IgD-negative memory B cell (primary cell): ENCODE data around the gene WFDC9. TPM values are rescaled to one million over a fixed set of nuclear protein-coding genes. Genes with fewer than 3 reads are reported as not detected.
A peak's percentile ranks its signal among the peaks of the same experiment; 100 is the strongest.
"Not testable (repeated sequence)": the region's sequence is repeated elsewhere in the genome, so short reads cannot be mapped to it uniquely, and the experiment has no call there.

Experiments used
- H3K27ac Mint-ChIP-seq, 3 donors: one replicate each; pipeline ENCODE4 v1.8.0; 2020 to 2022; ENCODE audit warnings: mild to moderate bottlenecking in 3 of 3, mixed read lengths in 3 of 3, moderate library complexity in 1 of 3
- H3K27me3 Mint-ChIP-seq: one replicate; pipeline ENCODE4 v1.8.0; 2021; ENCODE audit warnings: mixed read lengths
- H3K36me3 Mint-ChIP-seq: one replicate; pipeline ENCODE4 v1.8.0; 2020; ENCODE audit warnings: mild to moderate bottlenecking, mixed read lengths
- H3K4me1 Mint-ChIP-seq, 3 donors: one replicate each; pipeline ENCODE4 v1.8.0; 2020 to 2022; ENCODE audit warnings: mixed read lengths in 3 of 3, mild to moderate bottlenecking in 1 of 3
- H3K4me3 Mint-ChIP-seq, 4 donors: one replicate each; pipeline ENCODE4 v1.8.0; 2020 to 2022; ENCODE audit warnings: mild to moderate bottlenecking in 4 of 4, mixed read lengths in 4 of 4, moderate library complexity in 3 of 4
- H3K9me3 Mint-ChIP-seq, 3 donors: one replicate each; pipeline ENCODE4 v1.8.0; 2020 to 2021; ENCODE audit warnings: mixed read lengths in 3 of 3, mild to moderate bottlenecking in 1 of 3
- polyA plus RNA-seq: library from polyadenylated mRNA; unstranded; fragments of 300-500 nt; fragmentation: Illumina TruSeq; gene quantifications from one replicate; pipeline ENCODE4 v1.2.3, GENCODE V29; 2021

Gene WFDC9
- not detected for polyA plus RNA-seq

- H3K36me3 Mint-ChIP-seq, result no peaks in the 10 kb centered on the region
- no peak within 1 kb of the TSS for H3K27ac Mint-ChIP-seq
- H3K4me3 Mint-ChIP-seq, result no peak within 1 kb of the TSS
- H3K9me3 Mint-ChIP-seq, result peaks cover 0 to 2% (median 0%) of the 10 kb centered on the region in 3 donors
- H3K4me1 Mint-ChIP-seq, result peaks cover 0 to 3% (median 0%) of the 10 kb centered on the region in 3 donors
- peaks cover 7% of the 10 kb centered on the region for H3K27me3 Mint-ChIP-seq
Observed at GRCh38 chr20:45631184-45631583, at the start of gene WFDC9. Gene WFDC9 (minus strand): TSS chr20:45631284. CDS start chr20:45610181, 21,103 bp downstream.

DNA sequence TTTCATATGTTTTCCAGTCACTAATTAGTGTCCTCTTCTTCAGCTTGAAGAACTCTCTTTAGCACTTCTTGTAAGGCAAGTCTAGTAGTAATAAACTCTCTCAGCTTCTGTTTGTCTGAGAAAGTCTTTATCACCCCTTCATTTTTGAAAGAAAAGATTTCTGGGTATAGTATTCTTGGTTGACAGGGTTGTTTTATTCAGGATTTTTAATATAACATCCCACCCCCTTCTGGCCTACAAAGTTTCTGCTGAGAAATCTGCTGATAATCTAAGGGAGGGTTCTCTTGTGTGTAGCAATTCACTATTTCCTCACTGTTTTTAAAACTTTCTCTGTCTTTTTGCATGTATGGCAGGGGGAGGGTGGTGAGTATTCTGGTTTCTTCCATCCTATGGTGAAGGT is 48.6 kb upstream of the WFDC9 start:
- no peaks in the 10 kb centered on the region for H3K4me1 Mint-ChIP-seq
- no peak overlapping the region for H3K27ac Mint-ChIP-seq
- H3K4me3 Mint-ChIP-seq, result no peak overlapping the region
- peaks cover 9% of the 10 kb centered on the region for H3K27me3 Mint-ChIP-seq
- peaks cover 3% of the 10 kb centered on the region for H3K36me3 Mint-ChIP-seq
- peaks cover 10 to 32% (median 20%) of the 10 kb centered on the region in 3 donors for H3K9me3 Mint-ChIP-seq

DNA sequence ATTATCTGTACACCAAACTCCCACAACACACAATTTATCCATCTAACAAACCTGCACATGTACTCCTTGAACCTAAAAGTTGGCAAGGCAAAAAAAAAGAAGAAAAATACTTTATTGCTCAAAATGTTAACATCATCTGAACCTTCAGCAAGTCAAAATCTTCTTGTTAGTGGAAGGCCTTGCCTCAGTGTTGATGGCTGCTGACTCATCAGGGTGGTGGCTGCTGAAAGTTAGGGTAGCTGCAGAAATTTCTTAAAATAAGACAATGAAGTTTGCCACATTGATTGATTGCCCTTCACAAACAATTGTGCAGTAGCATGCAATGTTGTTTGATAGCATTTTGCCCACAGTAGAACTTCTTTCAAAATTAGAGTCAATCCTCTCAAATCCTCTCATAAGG is 41.7 kb upstream of the WFDC9 start:
- Mint-ChIP-seq H3K27ac (no peak overlapping the region), H3K9me3 (peaks cover 11 to 20% (median 13%) of the 10 kb centered on the region in 3 donors)

GRCh38 chr20:45670139-45670538 is 39.1 kb upstream of the WFDC9 start, which contains the start of gene WFDC11:
Gene WFDC11 (minus strand): TSS chr20:45670239. CDS start chr20:45650600, 19,639 bp downstream.
- peaks cover 12% of the 10 kb centered on the region for H3K27me3 Mint-ChIP-seq
- H3K36me3 Mint-ChIP-seq, result peaks cover under 1% of the 10 kb centered on the region
- no peak within 1 kb of the TSS for H3K4me3 Mint-ChIP-seq
- H3K27ac Mint-ChIP-seq, result no peak within 1 kb of the TSS
- H3K4me1 Mint-ChIP-seq, result no peaks in the 10 kb centered on the region
- H3K9me3 Mint-ChIP-seq, result peaks cover 0 to 7% (median under 1%) of the 10 kb centered on the region in 3 donors

More for the DNA sequence above, 41.7 kb upstream of the WFDC9 start:
- Mint-ChIP-seq H3K36me3 (peaks cover 1% of the 10 kb centered on the region), H3K27me3 (peaks cover 7% of the 10 kb centered on the region), H3K4me3 (no peak overlapping the region), H3K4me1 (no peaks in the 10 kb centered on the region)

GRCh38 chr20:45657038-45657437 is 26.0 kb upstream of the WFDC9 start:
- H3K36me3 Mint-ChIP-seq, H3K27ac Mint-ChIP-seq, H3K4me1 Mint-ChIP-seq, H3K4me3 Mint-ChIP-seq, H3K27me3 Mint-ChIP-seq, H3K9me3 Mint-ChIP-seq: not testable (repeated sequence)

GRCh38 chr20:45651726-45652125 is 20.6 kb upstream of the WFDC9 start:
- not testable (repeated sequence) for H3K9me3 Mint-ChIP-seq, H3K4me1 Mint-ChIP-seq, H3K27me3 Mint-ChIP-seq, H3K36me3 Mint-ChIP-seq, H3K27ac Mint-ChIP-seq
- H3K4me3 Mint-ChIP-seq, result peak overlapping the region in 1 of 4 donors; percentile 4

DNA sequence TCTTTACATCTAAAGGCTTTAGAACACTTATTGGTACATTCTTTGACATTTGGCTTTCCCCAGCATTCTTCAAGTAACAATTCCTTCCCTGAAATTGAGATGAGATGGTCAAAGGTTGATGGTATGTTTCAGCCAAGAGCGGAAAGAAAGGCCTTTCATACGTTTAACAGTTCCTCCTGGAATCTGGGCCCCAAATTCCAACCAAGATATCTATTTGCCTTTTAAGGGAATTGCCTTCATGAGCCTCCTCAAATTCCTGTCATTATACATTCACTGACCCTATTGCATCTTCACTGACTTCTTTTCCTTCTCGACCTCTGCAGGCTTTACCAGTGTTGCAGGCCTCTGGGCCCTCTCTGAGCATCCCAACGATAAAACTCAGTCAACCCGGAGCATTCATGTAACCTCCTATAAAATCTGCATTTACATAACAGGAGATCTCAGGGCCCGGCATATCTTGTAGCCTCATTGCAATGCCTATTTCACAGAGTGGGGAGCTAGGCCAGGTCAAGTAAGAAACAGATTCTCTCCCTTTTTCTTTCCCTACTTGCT is 18.3 kb upstream of the WFDC9 start:
- Mint-ChIP-seq H3K9me3 (peaks cover 0 to 1% (median 0%) of the 10 kb centered on the region in 3 donors), H3K4me3 (no peak overlapping the region), H3K4me1 (no peaks in the 10 kb centered on the region), H3K27ac (no peak overlapping the region), H3K27me3 (peaks cover 6% of the 10 kb centered on the region), H3K36me3 (peaks cover 4% of the 10 kb centered on the region)

GRCh38 chr20:45647441-45648050 is 16.5 kb upstream of the WFDC9 start:
- no peak overlapping the region for H3K27ac Mint-ChIP-seq
- peaks cover 4% of the 10 kb centered on the region for H3K36me3 Mint-ChIP-seq
- peaks cover 0 to under 1% (median 0%) of the 10 kb centered on the region in 3 donors for H3K9me3 Mint-ChIP-seq
- H3K4me3 Mint-ChIP-seq, result no peak overlapping the region
- H3K27me3 Mint-ChIP-seq, result peaks cover 6% of the 10 kb centered on the region
- H3K4me1 Mint-ChIP-seq, result no peaks in the 10 kb centered on the region

DNA sequence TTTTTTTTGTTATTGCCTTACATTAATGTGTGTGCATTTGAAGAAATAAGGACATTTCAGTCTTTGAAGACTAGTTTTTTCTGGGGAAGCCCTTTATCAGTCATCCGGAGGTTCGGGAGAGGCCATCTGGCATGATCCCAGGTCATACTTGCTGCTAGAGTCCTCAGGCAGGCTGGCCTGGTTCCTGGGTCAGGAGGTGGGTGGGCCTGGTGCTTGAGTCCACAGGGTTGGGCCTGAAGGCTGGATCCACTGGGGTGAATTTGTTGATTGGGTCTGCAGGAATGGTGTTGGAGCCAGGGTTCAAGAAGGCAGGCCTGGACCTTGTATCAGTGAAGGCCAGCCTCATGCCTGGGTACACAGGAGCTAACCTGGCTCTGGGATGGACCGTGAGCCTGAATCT is 15.8 kb upstream of the WFDC9 start:
- Mint-ChIP-seq H3K4me3 (no peak overlapping the region), H3K36me3 (peaks cover 4% of the 10 kb centered on the region), H3K9me3 (no peaks in the 10 kb centered on the region), H3K4me1 (no peaks in the 10 kb centered on the region), H3K27me3 (peaks cover 6% of the 10 kb centered on the region), H3K27ac (no peak overlapping the region)

DNA sequence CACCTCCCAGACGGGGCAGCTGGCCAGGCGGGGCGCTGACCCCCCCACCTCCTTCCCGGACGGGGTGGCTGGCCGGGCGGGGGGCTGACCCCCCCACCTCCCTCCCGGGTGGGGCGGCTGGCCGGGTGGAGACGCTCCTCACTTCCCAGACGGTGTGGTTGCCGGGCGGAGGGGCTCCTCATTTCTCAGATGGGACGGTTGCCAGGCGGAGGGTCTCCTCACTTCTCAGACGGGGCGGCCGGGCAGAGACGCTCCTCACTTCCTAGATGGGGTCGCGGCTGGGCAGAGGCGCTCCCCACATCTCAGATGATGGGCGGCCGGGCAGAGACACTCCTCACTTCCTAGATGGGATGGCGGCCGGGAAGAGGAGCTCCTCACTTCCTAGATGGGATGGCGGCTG is 14.8 kb upstream of the WFDC9 start:
- H3K36me3 Mint-ChIP-seq, result not testable (repeated sequence)

GRCh38 chr20:45641076-45641475 is 10.0 kb upstream of the WFDC9 start:
- H3K36me3 Mint-ChIP-seq, H3K9me3 Mint-ChIP-seq, H3K27me3 Mint-ChIP-seq, H3K4me1 Mint-ChIP-seq, H3K4me3 Mint-ChIP-seq, H3K27ac Mint-ChIP-seq: not testable (repeated sequence)

More for the DNA sequence above, 14.8 kb upstream of the WFDC9 start:
- not testable (repeated sequence) for H3K4me1 Mint-ChIP-seq, H3K27me3 Mint-ChIP-seq, H3K9me3 Mint-ChIP-seq, H3K4me3 Mint-ChIP-seq, H3K27ac Mint-ChIP-seq

DNA sequence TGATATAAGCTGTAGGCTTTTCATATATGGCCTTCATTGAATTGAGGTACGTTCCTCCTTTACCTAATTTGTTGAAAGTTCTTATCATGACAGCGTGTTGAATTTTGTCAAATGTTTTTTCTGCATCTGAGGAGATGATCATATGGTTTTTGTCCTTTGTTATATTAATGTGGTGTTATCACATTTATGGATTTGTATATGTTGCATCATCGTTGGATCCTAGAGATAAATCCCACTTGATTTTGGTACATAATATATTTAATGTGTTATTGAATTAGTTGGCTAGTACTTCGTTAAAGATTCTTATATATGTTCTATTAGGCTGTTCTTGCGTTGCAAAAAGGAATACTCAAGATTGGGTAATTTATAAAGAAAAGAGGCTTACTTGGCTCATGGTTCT is 8.6 kb upstream of the WFDC9 start:
- Mint-ChIP-seq H3K36me3 (no peaks in the 10 kb centered on the region), H3K27ac (no peak overlapping the region), H3K4me1 (no peaks in the 10 kb centered on the region), H3K27me3 (peaks cover 4% of the 10 kb centered on the region), H3K4me3 (no peak overlapping the region), H3K9me3 (peaks cover 0 to 2% (median 0%) of the 10 kb centered on the region in 3 donors)

GRCh38 chr20:45636513-45636912 is 5.4 kb upstream of the WFDC9 start:
- H3K27ac Mint-ChIP-seq, result no peak overlapping the region

DNA sequence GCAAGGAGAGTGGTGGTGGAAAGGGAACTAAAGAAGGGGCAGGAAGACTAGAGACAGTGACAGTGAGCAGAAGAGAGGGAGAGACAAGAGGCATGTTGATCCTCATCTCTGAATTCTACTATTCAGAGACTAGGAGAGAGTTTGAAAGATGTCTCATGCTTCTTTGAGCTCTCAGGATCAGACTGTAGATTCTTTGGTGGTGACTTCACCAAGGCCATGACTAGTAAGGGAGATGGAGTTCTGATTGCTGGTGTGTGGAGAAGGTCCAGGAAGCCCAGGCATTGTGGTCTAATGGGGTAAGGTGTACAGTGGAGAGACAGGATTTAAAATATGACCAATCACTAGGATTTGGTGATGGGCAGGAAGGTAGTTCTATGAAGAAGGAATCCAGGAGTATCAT is 713 bp downstream of the WFDC9 start:
- H3K36me3 Mint-ChIP-seq, result no peaks in the 10 kb centered on the region
- H3K27me3 Mint-ChIP-seq, result peaks cover 7% of the 10 kb centered on the region

More at GRCh38 chr20:45636513-45636912, 5.4 kb upstream of the WFDC9 start:
- H3K4me3 Mint-ChIP-seq, result no peak overlapping the region
- no peaks in the 10 kb centered on the region for H3K36me3 Mint-ChIP-seq
- H3K4me1 Mint-ChIP-seq, result no peaks in the 10 kb centered on the region
- H3K9me3 Mint-ChIP-seq, result peaks cover 0 to 3% (median 0%) of the 10 kb centered on the region in 3 donors
- peaks cover 2% of the 10 kb centered on the region for H3K27me3 Mint-ChIP-seq

GRCh38 chr20:45629496-45630100 is 1.5 kb downstream of the WFDC9 start, which contains the start of gene WFDC10A:
Gene WFDC10A (plus strand): TSS chr20:45629739. CDS start chr20:45629814, 75 bp downstream.
- Mint-ChIP-seq H3K27me3 (peaks cover 7% of the 10 kb centered on the region), H3K36me3 (no peaks in the 10 kb centered on the region), H3K27ac (no peak within 1 kb of the TSS), H3K9me3 (peaks cover 0 to 9% (median 5%) of the 10 kb centered on the region in 3 donors), H3K4me1 (peaks cover 0 to 3% (median 0%) of the 10 kb centered on the region in 3 donors), H3K4me3 (peak within 1 kb of the TSS in 1 of 4 donors; percentile 64)

More for the DNA sequence above, 713 bp downstream of the WFDC9 start:
- H3K27ac Mint-ChIP-seq, result no peak overlapping the region
- no peak overlapping the region for H3K4me3 Mint-ChIP-seq
- H3K9me3 Mint-ChIP-seq, result peaks cover 0 to 3% (median 1%) of the 10 kb centered on the region in 3 donors
- peaks cover 0 to 3% (median 0%) of the 10 kb centered on the region in 3 donors for H3K4me1 Mint-ChIP-seq
